ENCODE results near the gene UBAC1.

Gene UBAC1

DNA sequence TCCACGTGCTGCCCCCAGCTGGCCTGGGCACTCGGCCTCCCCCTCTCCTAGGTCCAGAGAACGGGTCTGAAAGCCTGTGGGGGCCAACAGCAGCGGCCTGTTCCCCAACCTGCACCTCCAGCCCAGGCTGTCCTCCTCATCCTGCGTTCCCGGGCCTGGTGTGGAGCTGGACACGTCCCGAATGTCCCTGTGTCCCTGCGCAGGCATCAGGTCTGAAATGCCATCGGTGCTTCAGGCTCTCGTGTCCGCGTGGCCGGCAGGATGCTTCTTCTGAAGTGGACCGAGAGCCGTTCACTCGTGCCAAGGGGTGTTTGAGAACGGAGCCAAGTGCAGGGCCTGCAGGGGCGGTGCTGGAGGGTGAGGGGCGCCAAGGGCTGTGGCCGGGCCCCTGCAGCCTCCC lies 24.7 kb upstream of the UBAC1 start:
- Histone ChIP-seq H3K27ac (replicated peaks) (no peak overlapping the region), H3K4me3 (replicated peaks; ENCODE audit: insufficient read depth, low read length) (no peak overlapping the region), H3K27me3 (ENCODE audit: insufficient read depth, poor library complexity, severe bottlenecking) (peaks cover 5% of the 10 kb centered on the region)
- TF ChIP-seq SPI1 (IDR thresholded peaks at IDR 0.05; ENCODE audit: borderline replicate concordance, low read depth) (no peak), POLR2AphosphoS5 (IDR thresholded peaks at IDR 0.05; ENCODE audit: low read depth) (no peak)
- TF ChIP-seq, protein P1, sequence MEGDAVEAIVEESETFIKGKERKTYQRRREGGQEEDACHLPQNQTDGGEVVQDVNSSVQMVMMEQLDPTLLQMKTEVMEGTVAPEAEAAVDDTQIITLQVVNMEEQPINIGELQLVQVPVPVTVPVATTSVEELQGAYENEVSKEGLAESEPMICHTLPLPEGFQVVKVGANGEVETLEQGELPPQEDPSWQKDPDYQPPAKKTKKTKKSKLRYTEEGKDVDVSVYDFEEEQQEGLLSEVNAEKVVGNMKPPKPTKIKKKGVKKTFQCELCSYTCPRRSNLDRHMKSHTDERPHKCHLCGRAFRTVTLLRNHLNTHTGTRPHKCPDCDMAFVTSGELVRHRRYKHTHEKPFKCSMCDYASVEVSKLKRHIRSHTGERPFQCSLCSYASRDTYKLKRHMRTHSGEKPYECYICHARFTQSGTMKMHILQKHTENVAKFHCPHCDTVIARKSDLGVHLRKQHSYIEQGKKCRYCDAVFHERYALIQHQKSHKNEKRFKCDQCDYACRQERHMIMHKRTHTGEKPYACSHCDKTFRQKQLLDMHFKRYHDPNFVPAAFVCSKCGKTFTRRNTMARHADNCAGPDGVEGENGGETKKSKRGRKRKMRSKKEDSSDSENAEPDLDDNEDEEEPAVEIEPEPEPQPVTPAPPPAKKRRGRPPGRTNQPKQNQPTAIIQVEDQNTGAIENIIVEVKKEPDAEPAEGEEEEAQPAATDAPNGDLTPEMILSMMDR (IDR thresholded peaks at IDR 0.05; ENCODE audit: insufficient read depth, low read length), result no peak
- DNase-seq (ENCODE audit: low read depth in 1 of 2, low spot score in 1 of 2), result no peak

DNA sequence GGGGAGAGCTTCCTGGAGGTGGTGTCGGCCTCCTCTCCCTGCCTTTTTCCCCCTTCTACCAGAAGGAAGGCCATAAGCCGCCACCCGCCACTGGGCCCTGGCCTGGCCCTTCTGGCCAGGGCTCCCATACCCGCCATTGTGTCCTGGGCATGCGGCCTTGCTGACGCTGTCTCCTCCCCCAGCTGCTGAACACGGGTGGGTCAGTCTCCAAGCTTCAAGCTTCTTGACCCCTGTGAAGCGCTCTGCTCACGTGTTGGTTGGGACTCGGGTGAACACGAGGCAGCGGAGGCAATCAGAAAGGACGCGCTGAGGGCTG lies 24.2 kb upstream of the UBAC1 start:
- H3K27me3 ChIP-seq (ENCODE audit: insufficient read depth, poor library complexity, severe bottlenecking), result peaks cover 5% of the 10 kb centered on the region
- TF ChIP-seq, protein P2, sequence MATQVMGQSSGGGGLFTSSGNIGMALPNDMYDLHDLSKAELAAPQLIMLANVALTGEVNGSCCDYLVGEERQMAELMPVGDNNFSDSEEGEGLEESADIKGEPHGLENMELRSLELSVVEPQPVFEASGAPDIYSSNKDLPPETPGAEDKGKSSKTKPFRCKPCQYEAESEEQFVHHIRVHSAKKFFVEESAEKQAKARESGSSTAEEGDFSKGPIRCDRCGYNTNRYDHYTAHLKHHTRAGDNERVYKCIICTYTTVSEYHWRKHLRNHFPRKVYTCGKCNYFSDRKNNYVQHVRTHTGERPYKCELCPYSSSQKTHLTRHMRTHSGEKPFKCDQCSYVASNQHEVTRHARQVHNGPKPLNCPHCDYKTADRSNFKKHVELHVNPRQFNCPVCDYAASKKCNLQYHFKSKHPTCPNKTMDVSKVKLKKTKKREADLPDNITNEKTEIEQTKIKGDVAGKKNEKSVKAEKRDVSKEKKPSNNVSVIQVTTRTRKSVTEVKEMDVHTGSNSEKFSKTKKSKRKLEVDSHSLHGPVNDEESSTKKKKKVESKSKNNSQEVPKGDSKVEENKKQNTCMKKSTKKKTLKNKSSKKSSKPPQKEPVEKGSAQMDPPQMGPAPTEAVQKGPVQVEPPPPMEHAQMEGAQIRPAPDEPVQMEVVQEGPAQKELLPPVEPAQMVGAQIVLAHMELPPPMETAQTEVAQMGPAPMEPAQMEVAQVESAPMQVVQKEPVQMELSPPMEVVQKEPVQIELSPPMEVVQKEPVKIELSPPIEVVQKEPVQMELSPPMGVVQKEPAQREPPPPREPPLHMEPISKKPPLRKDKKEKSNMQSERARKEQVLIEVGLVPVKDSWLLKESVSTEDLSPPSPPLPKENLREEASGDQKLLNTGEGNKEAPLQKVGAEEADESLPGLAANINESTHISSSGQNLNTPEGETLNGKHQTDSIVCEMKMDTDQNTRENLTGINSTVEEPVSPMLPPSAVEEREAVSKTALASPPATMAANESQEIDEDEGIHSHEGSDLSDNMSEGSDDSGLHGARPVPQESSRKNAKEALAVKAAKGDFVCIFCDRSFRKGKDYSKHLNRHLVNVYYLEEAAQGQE (IDR thresholded peaks at IDR 0.05; ENCODE audit: insufficient replicate concordance, low read depth), result no peak
- TF ChIP-seq, protein P1 (IDR thresholded peaks at IDR 0.05; ENCODE audit: insufficient read depth, low read length), result no peak
- TF ChIP-seq SPI1 (IDR thresholded peaks at IDR 0.05; ENCODE audit: borderline replicate concordance, low read depth) (no peak), GABPA (IDR thresholded peaks at IDR 0.05; ENCODE audit: low read depth) (no peak), POLR2AphosphoS5 (IDR thresholded peaks at IDR 0.05; ENCODE audit: low read depth) (no peak)
- DNase-seq (ENCODE audit: low read depth in 1 of 2, low spot score in 1 of 2), result no peak
- H3K27ac ChIP-seq (replicated peaks), result no peak overlapping the region
- H3K4me3 ChIP-seq (replicated peaks; ENCODE audit: insufficient read depth, low read length), result no peak overlapping the region

DNA sequence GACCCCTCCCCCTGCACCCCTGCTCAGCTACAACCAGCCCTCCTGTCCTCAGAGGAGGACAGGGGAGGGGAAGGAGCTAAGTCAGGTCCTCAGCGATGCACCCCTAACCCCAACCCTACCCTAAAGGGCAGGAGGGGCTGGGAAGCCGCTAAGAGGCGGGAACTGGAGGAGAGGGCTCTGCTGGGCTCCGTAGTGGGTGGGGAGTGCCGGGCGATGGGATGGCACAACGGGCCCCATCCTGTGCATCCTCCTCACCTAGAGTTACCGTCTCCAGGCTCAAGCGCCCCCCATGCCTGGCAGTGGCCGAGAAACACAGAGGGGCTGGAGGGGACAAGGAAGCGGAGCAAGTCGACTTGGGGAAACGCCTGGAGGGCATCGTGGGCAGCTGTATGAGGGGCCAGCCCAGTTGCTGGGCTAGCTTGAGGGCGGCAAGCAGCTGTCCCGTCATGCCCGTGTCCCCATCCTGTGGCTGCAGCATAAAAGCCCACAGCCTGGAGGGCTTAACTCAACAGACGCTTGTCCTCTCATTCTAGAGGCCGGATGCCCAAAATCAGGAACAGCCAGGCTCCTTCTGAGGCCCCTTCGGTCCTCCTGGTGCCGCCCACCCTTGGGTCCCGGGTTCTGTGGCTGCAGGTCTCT lies 23.0 kb upstream of the UBAC1 start:
- H3K4me3 ChIP-seq (replicated peaks; ENCODE audit: insufficient read depth, low read length), result no peak overlapping the region
- no peak overlapping the region for H3K27ac ChIP-seq (replicated peaks)
- TF ChIP-seq, protein P1 (IDR thresholded peaks at IDR 0.05; ENCODE audit: insufficient read depth, low read length), result no peak
- TF ChIP-seq GABPA (IDR thresholded peaks at IDR 0.05; ENCODE audit: low read depth) (no peak), POLR2AphosphoS5 (IDR thresholded peaks at IDR 0.05; ENCODE audit: low read depth) (no peak), SPI1 (IDR thresholded peaks at IDR 0.05; ENCODE audit: borderline replicate concordance, low read depth) (no peak)
- TF ChIP-seq, protein P2 (IDR thresholded peaks at IDR 0.05; ENCODE audit: insufficient replicate concordance, low read depth), result no peak
- DNase-seq (ENCODE audit: low read depth in 1 of 2, low spot score in 1 of 2), result no peak
- peaks cover 7% of the 10 kb centered on the region for H3K27me3 ChIP-seq (ENCODE audit: insufficient read depth, poor library complexity, severe bottlenecking)

All from HL-60 (cell line).